Placental epithelial cell (primary cell): ENCODE results near the gene TMEM158. TPM values are rescaled to one million over a fixed set of nuclear protein-coding genes. Genes with fewer than 3 reads are reported as not detected.

Experiments
- small RNA-seq: library from RNA; depleted of rRNA; stranded (forward); fragments of <200 nt; gene quantifications from one replicate; pipeline ENCODE3, GENCODE V24; 2012
- total RNA-seq: library from RNA; depleted of rRNA; stranded (reverse); fragments of >200 nt; gene quantifications from 2 replicates; pipeline ENCODE4 v1.2.3, GENCODE V29; 2012

Gene TMEM158
- total RNA-seq: under 0.01 and 0.76 TPM in 2 replicates

DNA sequence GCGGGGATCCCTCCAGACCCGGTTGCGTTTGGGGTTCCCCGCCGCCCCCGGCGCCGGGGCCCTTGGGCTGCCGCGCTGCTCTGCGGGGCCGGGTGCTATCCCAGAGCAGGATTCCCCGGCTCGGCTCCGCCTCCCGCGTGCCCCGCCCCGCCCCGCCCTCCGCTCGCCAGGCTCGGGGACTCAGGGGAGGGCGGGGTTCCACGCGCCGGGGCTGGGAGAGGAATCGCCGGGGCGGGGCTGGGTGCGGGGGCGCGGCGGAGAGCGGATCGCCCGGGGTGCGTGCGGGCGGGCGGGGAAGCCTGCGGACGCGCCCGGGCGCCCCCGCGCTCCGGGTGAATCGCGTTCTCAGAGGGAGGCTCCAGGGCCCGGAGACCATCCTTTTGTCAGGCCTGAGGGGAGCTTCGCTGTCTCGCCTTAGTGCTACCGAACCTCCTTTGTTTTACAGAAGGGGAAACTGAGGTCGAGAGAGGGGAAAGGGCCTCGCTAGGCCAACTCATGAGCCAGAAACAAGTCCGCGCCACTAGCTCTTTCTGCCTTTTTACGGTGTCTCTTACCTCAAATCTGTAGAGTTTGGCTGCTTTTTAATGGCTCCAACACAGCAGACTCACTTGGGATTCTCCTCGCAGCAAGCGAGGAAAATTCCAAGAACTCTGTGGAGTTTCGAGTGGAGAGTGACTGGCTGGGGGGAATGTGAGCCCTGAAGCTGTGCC lies at the start of gene TMEM158:
Gene TMEM158 (minus strand): TSS at position 82 of the 710 bp plus-strand sequence. CDS start 260 bp downstream, outside the sequence.

Small RNA genes within 50 kb of the gene (small RNA-seq; reads per million reads assigned to genes)
- 0.23 reads per million for gene RF00012

Other genes starting within 250 kb of the TMEM158 start
- gene CLEC3B, start 200.0 kb downstream of the TMEM158 start, total RNA-seq: 1.4 TPM in 1 of 2 replicates, not detected in the other
- 0.39 and 3.6 TPM in 2 replicates for gene CDCP1, start 79.9 kb downstream of the TMEM158 start, total RNA-seq
- 7.5 and 15.6 TPM in 2 replicates for gene LARS2, start 162.3 kb upstream of the TMEM158 start, total RNA-seq